ENCODE data around the gene ZNF664. TPM values are rescaled to one million over a fixed set of nuclear protein-coding genes. Genes with fewer than 3 reads are reported as not detected.

ZNF664 gene
- total RNA-seq, 2 experiments from 2014 or later, result 13.4 to 19.0 TPM

GRCh38 chr12:123997033-123997822 is 24.2 kb downstream of the ZNF664 start:
- Mint-ChIP-seq H3K9me3 (no peaks in the 10 kb centered on the region), H3K4me3 (no peak overlapping the region), H3K27me3 (no peaks in the 10 kb centered on the region), H3K27ac (no peak overlapping the region), H3K4me1 (ENCODE audit: low read depth) (peaks cover 54% of the 10 kb centered on the region), H3K36me3 (ENCODE audit: low read depth) (peaks cover 48% of the 10 kb centered on the region)
- no peak for DNase-seq
- no peak overlapping the region for H3K27ac ChIP-seq (ENCODE audit: low read depth in 1 of 2, low read length in 2 of 2)
- peaks cover 7% of the 10 kb centered on the region for H3K4me1 ChIP-seq (ENCODE audit: insufficient read depth, low read length)
- POLR2A ChIA-PET, result no interaction called here
- ATAC-seq (ENCODE audit: poor library complexity), result no peak
- no peaks in the 10 kb centered on the region for H3K9me3 ChIP-seq (ENCODE audit: control insufficient read depth in 1 of 2, insufficient read depth in 1 of 2, low read length in 2 of 2)
- CTCF ChIA-PET, result interaction anchor here (1.4 kb wide), 1 partner anchor 92 kb away, joined by 3 read pairs; no protein-coding TSS in a partner anchor
- no peaks in the 10 kb centered on the region for H3K27me3 ChIP-seq (ENCODE audit: control insufficient read depth in 1 of 2, insufficient read depth in 2 of 2, low read length in 2 of 2)
- TF ChIP-seq CTCF (IDR thresholded peaks at IDR 0.05), result no peak
- no peak overlapping the region for H3K4me3 ChIP-seq (ENCODE audit: low read length)
- intact Hi-C loops (cut with DNase I, micrococcal nuclease), result no loop called here
- peaks cover 49% of the 10 kb centered on the region for H3K36me3 ChIP-seq (ENCODE audit: insufficient read depth, low read length)

DNA sequence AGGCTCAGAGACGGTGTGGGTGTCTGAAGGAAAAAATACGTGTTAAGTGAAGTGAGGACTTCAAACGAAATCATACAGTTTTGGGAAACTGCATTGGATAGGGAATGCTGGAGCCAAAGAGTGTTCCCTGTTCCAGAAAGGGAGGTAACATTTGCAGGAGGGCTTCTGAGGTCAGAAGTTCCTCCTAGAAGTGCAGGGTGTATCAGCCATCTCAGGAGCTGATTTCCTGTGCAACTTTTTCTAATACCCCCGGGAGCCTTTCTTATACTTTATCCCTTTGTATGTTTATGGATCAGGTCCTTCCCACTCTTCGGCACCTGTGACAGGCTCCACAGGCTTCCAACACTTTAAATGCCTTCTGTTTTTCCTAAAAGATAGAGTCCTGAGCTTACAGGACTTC is 24.9 kb downstream of the ZNF664 start:
- Histone ChIP-seq H3K27ac (ENCODE audit: low read depth in 1 of 2, low read length in 2 of 2) (no peak overlapping the region), H3K9me3 (ENCODE audit: control insufficient read depth in 1 of 2, insufficient read depth in 1 of 2, low read length in 2 of 2) (no peaks in the 10 kb centered on the region), H3K27me3 (ENCODE audit: control insufficient read depth in 1 of 2, insufficient read depth in 2 of 2, low read length in 2 of 2) (no peaks in the 10 kb centered on the region), H3K4me1 (ENCODE audit: insufficient read depth, low read length) (peaks cover 7% of the 10 kb centered on the region), H3K36me3 (ENCODE audit: insufficient read depth, low read length) (peaks cover 42% of the 10 kb centered on the region), H3K4me3 (ENCODE audit: low read length) (no peak overlapping the region)
- ChIA-PET POLR2A (no interaction called here), CTCF (no interaction called here)
- no peak for TF ChIP-seq CTCF (IDR thresholded peaks at IDR 0.05)
- intact Hi-C loops (cut with DNase I, micrococcal nuclease), result no loop called here
- DNase-seq (no peak), ATAC-seq (ENCODE audit: poor library complexity) (no peak)
- Mint-ChIP-seq H3K27ac (no peak overlapping the region), H3K9me3 (no peaks in the 10 kb centered on the region), H3K4me3 (no peak overlapping the region), H3K36me3 (ENCODE audit: low read depth) (peaks cover 42% of the 10 kb centered on the region), H3K4me1 (ENCODE audit: low read depth) (peaks cover 54% of the 10 kb centered on the region), H3K27me3 (no peaks in the 10 kb centered on the region)

DNA sequence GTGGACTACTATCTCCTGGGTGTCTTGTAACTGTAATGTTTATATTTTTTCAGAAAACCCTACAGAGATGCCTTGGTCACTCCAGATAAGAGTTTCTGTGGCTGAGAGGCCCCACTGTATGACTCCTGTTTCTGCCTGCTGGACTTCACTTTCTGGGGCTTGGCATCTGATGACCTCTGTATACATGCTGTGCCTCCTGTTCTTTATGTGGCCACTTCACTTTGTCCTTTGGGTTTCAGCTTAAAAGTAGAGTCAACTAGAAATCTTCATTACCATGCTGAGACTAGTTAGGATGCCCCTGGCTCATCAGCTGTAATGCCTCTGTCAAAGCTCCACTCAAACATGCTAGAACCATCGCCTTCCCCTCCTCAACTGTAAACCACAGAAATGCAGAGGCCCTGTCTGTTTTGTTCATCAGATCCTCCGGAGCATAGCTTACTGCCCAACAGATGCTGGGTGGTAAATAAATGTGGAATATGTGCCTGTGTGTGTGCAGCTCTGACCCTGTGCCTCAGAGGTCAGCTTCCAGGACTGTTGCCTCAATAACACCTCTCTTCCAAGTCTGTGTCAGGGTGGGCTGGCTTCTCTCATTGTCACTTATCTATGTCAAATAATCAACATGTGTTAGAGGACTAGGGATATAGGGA is 25.5 kb downstream of the ZNF664 start:
- no peak overlapping the region for H3K27ac Mint-ChIP-seq
- Histone ChIP-seq H3K36me3 (ENCODE audit: insufficient read depth, low read length) (peaks cover 39% of the 10 kb centered on the region), H3K27ac (ENCODE audit: low read depth in 1 of 2, low read length in 2 of 2) (no peak overlapping the region), H3K4me3 (ENCODE audit: low read length) (no peak overlapping the region), H3K9me3 (ENCODE audit: control insufficient read depth in 1 of 2, insufficient read depth in 1 of 2, low read length in 2 of 2) (no peaks in the 10 kb centered on the region), H3K27me3 (ENCODE audit: control insufficient read depth in 1 of 2, insufficient read depth in 2 of 2, low read length in 2 of 2) (no peaks in the 10 kb centered on the region), H3K4me1 (ENCODE audit: insufficient read depth, low read length) (peaks cover 7% of the 10 kb centered on the region)
- ATAC-seq (ENCODE audit: poor library complexity) (no peak), DNase-seq (no peak)
- H3K4me1 Mint-ChIP-seq (ENCODE audit: low read depth), result peaks cover 49% of the 10 kb centered on the region
- H3K36me3 Mint-ChIP-seq (ENCODE audit: low read depth), result peaks cover 38% of the 10 kb centered on the region
- no peak overlapping the region for H3K4me3 Mint-ChIP-seq
- intact Hi-C loops (cut with DNase I, micrococcal nuclease), result no loop called here
- POLR2A ChIA-PET, result no interaction called here
- no peaks in the 10 kb centered on the region for H3K27me3 Mint-ChIP-seq
- no peaks in the 10 kb centered on the region for H3K9me3 Mint-ChIP-seq
- no peak for TF ChIP-seq CTCF (IDR thresholded peaks at IDR 0.05)
- CTCF ChIA-PET, result no interaction called here

All from CD4-positive, alpha-beta T cell (primary cell).